PC-9 (cell line): ENCODE measurements around the gene TPRG1L.

Source experiments
- CTCF ChIP-seq: fragments of 200-600 bp; sonication (generic); conservative IDR thresholded peaks from 2 replicates; pipeline ENCODE4 v1.6.1; 2017; ENCODE audit warnings: mixed run types, antibody characterized with exemption, mild to moderate bottlenecking, moderate library complexity
- EZH2 ChIP-seq: fragments of 200-600 bp; sonication (generic); IDR thresholded peaks from 2 replicates; pipeline ENCODE4 v1.8.0; 2017; ENCODE audit warnings: antibody characterized with exemption, low read depth

GRCh38 chr1:3660704-3661103 is 35.9 kb downstream of the TPRG1L start:
- TF ChIP-seq CTCF (no peak), EZH2 (no peak)
